Dermis microvascular lymphatic vessel endothelial cell (primary cell): ENCODE data around the gene SREBF2. TPM values are rescaled to one million over a fixed set of nuclear protein-coding genes. Genes with fewer than 3 reads are reported as not detected.

Experiments
- DNase-seq, 2 donors: peaks; one replicate each; pipeline versions ENCODE4 v3.0.0 to v3.0.0-alpha.2; 2010; ENCODE audit warnings: low read depth in 2 of 2
- total RNA-seq: library from RNA; depleted of rRNA; stranded (reverse); fragments of >200 nt; gene quantifications from 2 replicates; pipeline ENCODE4 v1.2.1, GENCODE V29; 2014

Gene SREBF2
- total RNA-seq, 1 donor from 2014 or later = 41.0 TPM

- no peak for DNase-seq
These were observed 87.5 kb downstream of the SREBF2 start for GRCh38 chr22:41920271-41920976.

DNA sequence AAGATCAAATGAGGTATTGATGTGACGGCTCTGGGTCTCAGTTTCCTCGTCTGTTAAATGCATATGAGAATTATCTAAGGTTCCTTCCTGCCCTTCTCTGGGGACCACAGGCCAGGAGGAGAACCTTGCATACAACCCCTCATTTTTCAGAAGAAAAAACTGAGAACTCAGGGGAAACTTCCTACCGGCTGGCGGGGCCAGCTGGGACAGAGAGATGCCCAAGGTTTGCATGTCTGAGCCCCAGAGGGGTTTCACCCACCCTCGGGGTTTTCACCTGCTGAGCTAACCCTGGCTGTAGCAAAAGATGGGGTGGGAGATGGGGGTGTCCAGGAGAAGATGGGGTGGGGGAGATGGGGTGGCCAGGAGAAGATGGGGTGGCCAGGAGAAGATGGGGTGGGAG is 89.4 kb downstream of the SREBF2 start:
- DNase-seq = no peak

GRCh38 chr22:41922940-41923594 is 90.2 kb downstream of the SREBF2 start:
- no peak for DNase-seq

DNA sequence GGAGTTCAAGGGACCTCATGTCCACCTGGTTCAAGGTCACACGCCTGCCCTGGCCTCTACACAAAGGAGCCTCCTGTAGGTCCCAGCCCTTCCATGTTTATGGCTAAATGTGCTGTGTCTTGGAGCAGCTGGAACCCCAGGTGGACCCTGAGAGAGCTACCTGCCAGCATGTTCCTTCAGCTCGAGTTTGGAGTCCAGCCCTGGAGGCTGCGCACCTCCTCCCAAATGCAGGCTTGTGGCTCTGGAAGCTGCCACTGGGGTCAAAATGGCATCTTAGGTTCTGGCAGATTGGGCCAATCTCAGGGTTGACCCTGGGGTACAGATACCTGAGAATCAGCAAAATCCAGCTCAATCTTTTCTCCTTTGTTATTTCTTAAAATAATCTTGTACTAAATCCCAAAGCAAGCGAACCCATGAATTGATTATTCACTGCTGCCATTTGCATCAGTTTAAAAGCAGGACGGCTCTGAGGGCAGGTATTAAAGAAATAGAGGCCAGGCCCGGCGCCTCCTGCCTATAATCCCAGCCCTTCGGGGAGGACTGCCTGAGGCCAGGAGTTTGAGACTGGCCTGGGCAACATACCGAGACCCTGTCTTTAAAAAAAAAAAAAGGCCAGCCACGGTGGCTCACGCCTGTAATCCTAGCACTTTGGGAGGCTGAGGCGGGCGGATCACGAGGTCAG is 90.8 kb downstream of the SREBF2 start:
- no peak for DNase-seq

DNA sequence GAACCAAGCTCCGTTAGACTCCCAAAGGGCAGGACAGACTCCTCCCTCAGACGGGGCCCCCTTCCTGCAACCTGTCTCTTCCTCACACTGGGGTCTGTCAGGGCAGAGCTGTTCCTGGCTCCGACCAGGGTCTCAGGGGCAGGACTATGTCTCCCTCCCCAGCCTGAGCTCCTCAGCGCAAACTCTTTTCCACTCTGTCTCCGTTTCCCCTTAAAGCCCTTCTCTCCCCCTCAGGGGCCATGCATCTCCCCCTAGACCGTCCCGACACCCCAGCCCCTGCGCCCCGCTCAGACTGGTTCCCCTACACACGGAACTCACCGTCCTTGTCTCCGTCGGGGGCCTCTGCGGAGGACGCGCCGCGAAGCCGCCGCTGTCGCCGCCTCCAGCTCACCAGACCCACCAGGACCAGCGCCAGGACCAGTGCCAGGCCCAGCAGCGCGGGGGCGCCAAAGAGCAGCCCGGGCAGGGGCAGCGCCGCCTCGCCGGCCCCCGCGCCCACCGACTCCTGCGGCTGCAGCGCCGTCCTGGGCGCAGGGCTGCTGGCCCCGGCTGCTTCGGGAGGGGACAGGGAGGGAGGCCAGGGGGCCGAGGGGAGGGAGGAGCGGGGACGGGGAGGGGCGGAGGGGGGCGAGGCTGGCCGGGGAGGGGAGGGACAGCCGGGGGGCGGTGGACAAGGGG is 93.0 kb downstream of the SREBF2 start:
- peak in 1 of 2 donors; percentile 67 for DNase-seq

DNA sequence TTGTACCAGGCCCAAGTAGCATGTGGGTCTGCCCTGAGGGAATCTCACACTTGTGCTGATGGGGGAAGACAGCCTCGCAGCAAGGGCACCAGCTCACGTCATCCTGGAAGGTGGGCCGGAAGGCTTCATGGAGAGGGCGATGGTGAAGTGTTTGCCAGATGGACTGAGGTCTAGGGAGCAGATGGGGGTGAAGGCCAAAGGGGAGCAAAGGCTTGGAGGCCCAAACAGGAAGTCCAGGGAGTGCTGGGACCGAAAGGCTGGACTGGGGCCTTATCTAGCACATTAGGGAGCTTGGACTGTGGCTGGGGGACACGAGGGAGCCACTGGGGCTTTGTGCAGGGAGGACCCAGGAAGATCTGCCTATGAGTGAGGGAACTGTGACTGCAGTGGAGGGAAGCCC is 94.9 kb downstream of the SREBF2 start:
- no peak for DNase-seq

- no peak for DNase-seq
These were observed 95.9 kb downstream of the SREBF2 start for GRCh38 chr22:41928593-41929417.

DNA sequence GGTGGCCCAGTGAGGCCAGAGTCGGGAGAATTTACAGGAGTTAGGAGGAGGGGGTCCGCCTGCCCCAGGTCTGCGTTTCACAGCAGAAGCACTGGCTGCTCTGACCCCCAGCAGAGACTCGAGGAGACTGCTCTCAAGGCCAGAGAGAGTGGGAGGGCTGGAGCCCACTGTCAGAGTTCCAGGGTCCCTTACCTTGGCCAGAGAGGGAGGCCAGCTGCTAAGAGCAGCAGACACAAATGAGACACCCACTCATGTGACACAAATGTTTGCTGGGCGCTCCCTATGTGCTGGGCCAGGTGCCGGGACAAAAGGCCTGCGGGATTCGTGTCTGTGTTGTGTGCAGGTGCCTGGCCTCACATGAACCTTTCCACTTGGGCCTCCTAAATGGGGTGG is 96.5 kb downstream of the SREBF2 start:
- DNase-seq = no peak

DNA sequence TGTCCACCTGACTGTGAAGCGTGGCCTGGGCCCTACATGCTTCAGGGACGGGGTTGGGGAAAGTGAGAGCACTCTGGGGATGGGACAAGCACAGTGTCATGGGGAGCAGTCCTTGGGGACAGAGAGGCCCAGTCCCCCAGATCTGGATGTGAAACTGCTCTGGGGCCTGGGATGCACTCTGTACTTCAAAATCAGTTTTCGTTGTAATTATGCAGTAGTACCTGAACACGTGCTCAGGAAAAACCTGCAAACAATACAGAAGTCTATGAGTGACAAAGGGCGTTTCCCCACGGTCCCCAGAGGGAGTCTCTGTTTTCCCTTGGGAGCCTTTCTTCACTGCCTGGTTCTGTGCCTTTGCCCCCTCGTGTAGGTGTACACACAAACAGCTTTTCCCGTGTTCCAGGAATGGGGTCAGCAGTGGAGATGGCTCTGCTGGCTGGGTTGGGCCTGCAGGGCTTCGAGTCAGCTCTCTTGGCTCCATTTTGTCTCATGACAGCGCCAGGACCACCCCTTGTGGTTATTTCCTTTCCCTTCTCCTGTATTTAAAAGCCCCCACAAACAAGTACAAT is 98.9 kb downstream of the SREBF2 start:
- DNase-seq = no peak

GRCh38 chr22:41932353-41932752 is 99.4 kb downstream of the SREBF2 start:
- no peak for DNase-seq

GRCh38 chr22:41933411-41934177 is 100.7 kb downstream of the SREBF2 start:
- DNase-seq = no peak

GRCh38 chr22:41934284-41935014 is 101.5 kb downstream of the SREBF2 start:
- no peak for DNase-seq

GRCh38 chr22:41935015-41935351 is 102.1 kb downstream of the SREBF2 start:
- no peak for DNase-seq

DNA sequence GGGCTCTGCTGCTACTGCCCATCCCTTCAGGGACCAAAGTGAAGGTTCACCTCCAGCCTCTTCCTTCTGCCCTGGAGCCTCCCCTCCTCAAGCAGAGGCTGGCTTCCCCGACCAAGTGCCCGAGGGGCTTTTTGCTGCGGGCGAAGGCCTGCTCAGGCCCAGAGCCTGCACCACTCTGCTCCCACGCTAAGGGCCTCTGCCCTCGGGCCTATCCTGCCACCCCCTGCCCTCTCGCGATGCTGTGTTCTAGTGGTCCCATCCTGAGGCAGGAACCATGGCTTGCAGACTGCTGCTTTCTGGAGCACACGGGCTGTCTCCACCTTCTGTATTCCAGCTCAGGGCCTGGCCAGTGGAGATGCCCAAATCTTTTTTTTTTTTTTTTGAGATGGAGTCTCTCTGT is 102.6 kb downstream of the SREBF2 start:
- no peak for DNase-seq

- DNase-seq = no peak
These were observed 103.9 kb downstream of the SREBF2 start for GRCh38 chr22:41936894-41937169.

- DNase-seq = no peak
These were observed 107.3 kb downstream of the SREBF2 start for GRCh38 chr22:41939981-41940831.

GRCh38 chr22:41940832-41941765 is 108.2 kb downstream of the SREBF2 start:
- DNase-seq = peak; percentile 56 to 77
